Activated T-cell treated with anti-CD3 and anti-CD28 coated beads, Interleukin-2, amount 50 U/mL, for 72 hours (primary cell): ENCODE results near the gene SLC16A8. TPM values are rescaled to one million over a fixed set of nuclear protein-coding genes. Genes with fewer than 3 reads are reported as not detected.

Source experiments
- ATAC-seq, 2 donors: fragments of 150-1000 bp; cut with Tn5 transposase; replicated peaks in 1 of 2; 2 replicates each; pipeline ENCODE4 v1.10.0; 2021; ENCODE audit warnings: moderate library complexity in 2 of 2, mild to moderate bottlenecking in 1 of 2
- DNase-seq, 2 donors: peaks; one replicate each; pipeline ENCODE4 v3.0.0; 2021 to 2022; ENCODE audit warnings: mixed read lengths in 1 of 2
- H3K27ac Mint-ChIP-seq: one replicate; pipeline ENCODE4 v1.8.0; 2022; ENCODE audit warnings: mild to moderate bottlenecking, moderate library complexity, mixed read lengths
- H3K27me3 Mint-ChIP-seq: one replicate; pipeline ENCODE4 v1.8.0; 2022; ENCODE audit warnings: low read depth, mixed read lengths
- H3K36me3 Mint-ChIP-seq, 2 donors: one replicate each; pipeline ENCODE4 v1.8.0; 2022; ENCODE audit warnings: mixed read lengths in 2 of 2, mild to moderate bottlenecking in 1 of 2; ENCODE audit not compliant: insufficient read depth in 2 of 2
- H3K4me1 Mint-ChIP-seq: one replicate; pipeline ENCODE4 v1.8.0; 2022; ENCODE audit warnings: low read depth, mixed read lengths
- H3K4me3 Mint-ChIP-seq, 2 donors: one replicate each; pipeline ENCODE4 v1.8.0; 2022; ENCODE audit warnings: mild to moderate bottlenecking in 2 of 2, mixed read lengths in 2 of 2, moderate library complexity in 2 of 2
- H3K9me3 Mint-ChIP-seq, 2 donors: one replicate each; pipeline ENCODE4 v1.8.0; 2022; ENCODE audit warnings: mixed read lengths in 2 of 2
- total RNA-seq, 2 donors: library from RNA; stranded (reverse); gene quantifications; one replicate each; pipeline ENCODE4 v1.2.3, GENCODE V29; 2022

Gene SLC16A8
- total RNA-seq, 2 donors from 2014 or later, result not detected

DNA sequence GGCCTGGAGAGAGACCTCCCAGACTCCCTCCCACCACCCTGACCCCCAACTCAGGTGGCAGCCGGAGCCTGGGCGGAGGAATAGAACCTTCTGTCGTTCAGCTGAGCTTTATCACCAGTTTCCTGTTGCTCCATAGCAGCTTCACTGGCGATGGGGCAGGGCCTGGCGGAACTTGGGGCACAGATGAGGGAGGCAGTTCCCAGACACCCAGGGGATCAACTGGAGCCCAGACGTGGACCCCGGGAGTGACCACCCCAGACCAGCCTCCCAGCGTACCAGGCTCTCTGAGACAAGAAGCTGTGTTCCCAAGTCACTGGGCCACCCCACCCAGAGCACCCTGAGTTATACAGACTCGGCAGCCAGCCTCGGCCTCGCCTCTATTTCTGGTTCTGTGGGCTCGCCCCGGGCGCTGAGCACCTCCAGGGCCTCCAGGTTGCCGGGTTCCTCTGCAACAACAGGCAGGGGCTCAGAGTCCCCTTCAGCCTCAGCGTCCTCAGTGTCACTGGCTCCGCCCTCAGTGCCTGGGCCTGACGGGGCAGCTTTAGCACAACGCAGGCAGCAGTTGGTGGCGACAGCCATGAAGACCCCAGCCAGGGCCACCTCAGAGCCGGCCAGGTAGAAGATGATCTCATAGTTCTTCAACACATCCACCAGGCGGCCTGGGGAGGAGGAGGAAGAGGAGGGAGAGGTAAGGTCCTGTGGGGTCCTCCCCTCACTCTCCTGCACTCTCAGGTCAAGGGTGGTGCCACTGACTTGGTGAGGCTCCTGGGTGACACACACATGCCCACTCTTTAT lies 5.7 kb downstream of the SLC16A8 start:
- no peak overlapping the region for H3K4me3 Mint-ChIP-seq
- no peaks in the 10 kb centered on the region for H3K4me1 Mint-ChIP-seq
- H3K9me3 Mint-ChIP-seq, result no peaks in the 10 kb centered on the region
- H3K27me3 Mint-ChIP-seq, result peaks cover 9% of the 10 kb centered on the region
- H3K36me3 Mint-ChIP-seq, result no peaks in the 10 kb centered on the region
- ATAC-seq, result no peak
- H3K27ac Mint-ChIP-seq, result no peak overlapping the region
- no peak for DNase-seq

DNA sequence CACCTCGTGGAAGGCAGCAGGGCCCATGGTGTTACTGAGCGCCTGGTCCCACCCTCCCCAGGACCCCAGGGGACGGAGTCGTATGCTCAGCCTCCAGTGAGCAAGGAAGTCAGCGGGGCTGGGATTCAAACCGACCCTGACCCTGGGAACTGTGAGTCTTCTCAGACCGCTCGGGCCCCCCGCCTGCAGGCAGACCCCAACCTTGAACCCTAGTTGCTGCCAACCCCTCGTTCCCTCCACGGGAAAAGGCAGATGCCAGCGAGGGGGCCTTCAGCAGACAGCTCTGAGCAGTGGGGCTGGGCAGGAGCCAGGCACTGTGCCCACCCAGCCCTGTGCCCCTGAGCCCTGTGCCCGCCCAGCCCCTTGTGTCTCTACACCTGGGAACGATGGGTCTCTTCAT lies 6.4 kb downstream of the SLC16A8 start:
- no peak for DNase-seq
- Mint-ChIP-seq H3K27me3 (peaks cover 9% of the 10 kb centered on the region), H3K4me3 (no peak overlapping the region), H3K4me1 (no peaks in the 10 kb centered on the region), H3K36me3 (no peaks in the 10 kb centered on the region), H3K9me3 (no peaks in the 10 kb centered on the region), H3K27ac (no peak overlapping the region)
- ATAC-seq, result no peak

- Mint-ChIP-seq H3K4me3 (no peak overlapping the region), H3K9me3 (no peaks in the 10 kb centered on the region), H3K4me1 (no peaks in the 10 kb centered on the region), H3K27me3 (peaks cover 9% of the 10 kb centered on the region), H3K27ac (no peak overlapping the region), H3K36me3 (no peaks in the 10 kb centered on the region)
- ATAC-seq (no peak), DNase-seq (no peak)
These were observed 6.9 kb downstream of the SLC16A8 start for GRCh38 chr22:38077096-38077495.

GRCh38 chr22:38075961-38076360 lies 8.0 kb downstream of the SLC16A8 start:
- no peaks in the 10 kb centered on the region for H3K4me1 Mint-ChIP-seq
- no peak for ATAC-seq
- DNase-seq, result no peak
- no peaks in the 10 kb centered on the region for H3K36me3 Mint-ChIP-seq
- H3K9me3 Mint-ChIP-seq, result no peaks in the 10 kb centered on the region
- H3K27ac Mint-ChIP-seq, result no peak overlapping the region
- H3K4me3 Mint-ChIP-seq, result no peak overlapping the region
- peaks cover 9% of the 10 kb centered on the region for H3K27me3 Mint-ChIP-seq

DNA sequence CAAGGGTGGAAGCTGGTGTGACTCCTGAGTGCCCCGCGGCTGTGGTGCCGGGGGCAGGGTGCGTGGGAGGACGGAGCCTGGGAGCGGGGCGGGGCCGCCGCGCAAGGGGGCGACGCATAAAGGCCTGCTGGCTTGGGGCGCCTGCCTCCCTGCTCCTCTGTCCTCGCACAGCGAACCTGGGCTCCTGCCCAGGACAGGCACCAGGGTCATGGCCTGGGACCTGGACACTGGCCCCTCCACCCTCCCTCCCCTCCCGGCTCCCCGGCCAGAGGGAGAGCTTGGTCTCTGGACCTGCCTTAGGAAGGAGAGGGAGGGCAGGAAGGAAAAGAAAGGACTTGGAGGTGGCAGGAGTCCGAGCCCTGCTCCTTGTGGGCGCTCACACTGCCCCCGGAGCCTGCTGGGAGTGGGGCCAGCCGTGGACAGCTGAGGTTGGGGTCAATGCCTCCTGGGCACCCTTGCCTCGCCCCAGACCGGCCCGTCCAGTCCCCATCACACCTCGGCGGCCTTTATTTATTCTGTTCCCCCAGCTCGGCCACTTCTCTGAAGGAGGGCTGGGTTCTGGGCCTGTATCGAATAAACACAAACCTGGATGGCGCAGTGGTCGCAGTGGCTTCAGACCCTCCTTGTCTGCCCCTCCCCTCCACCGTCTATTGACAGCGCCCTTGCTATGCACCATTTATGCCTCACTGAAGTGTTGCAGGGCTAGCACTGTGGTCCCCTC lies 8.7 kb downstream of the SLC16A8 start:
- H3K9me3 Mint-ChIP-seq, result no peaks in the 10 kb centered on the region
- no peaks in the 10 kb centered on the region for H3K4me1 Mint-ChIP-seq
- no peaks in the 10 kb centered on the region for H3K36me3 Mint-ChIP-seq
- no peak overlapping the region for H3K27ac Mint-ChIP-seq
- H3K4me3 Mint-ChIP-seq, result no peak overlapping the region
- DNase-seq (no peak), ATAC-seq (no peak)
- H3K27me3 Mint-ChIP-seq, result peaks cover 6% of the 10 kb centered on the region

DNA sequence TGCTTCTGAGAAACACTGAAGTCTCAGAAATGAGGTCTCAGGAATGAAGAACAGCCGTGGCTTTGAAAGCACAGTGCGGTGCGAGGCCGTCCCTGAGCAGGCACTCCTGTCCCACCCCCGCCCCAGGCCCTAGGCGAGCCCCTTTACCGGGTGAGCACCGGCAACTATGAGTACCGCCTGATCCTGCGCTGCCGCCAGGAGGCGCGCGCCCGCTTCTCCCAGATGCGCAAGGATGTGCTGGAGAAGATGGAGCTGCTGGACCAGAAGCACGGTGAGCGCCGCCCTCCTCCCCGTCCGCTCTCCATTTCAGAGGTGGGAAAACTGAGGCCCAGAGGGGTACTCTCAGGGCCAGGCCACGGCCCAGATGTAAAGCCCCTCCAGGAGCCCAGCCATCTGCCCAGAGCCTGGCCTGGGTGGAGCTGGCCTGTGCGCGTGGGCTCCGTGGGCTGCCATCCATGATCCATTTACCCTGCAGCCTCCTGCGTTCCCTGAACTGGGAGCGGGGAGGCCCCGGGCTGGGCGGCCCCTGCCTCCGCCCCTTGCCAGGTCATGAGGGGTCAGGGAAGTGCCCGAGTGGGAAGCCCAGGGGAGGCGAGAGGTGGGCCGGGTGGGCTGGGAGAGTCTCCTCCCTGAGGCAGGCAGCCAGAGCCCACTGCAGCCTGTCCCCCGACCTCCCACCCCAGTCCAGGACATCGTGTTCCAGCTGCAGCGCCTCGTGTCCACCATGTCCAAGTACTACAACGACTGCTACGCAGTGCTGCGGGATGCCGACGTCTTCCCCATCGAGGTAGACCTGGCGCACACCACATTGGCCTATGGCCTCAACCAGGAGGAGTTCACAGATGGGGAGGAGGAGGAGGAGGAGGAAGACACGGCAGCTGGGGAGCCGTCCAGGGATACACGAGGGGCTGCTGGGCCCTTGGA lies 9.5 kb downstream of the SLC16A8 start:
- H3K27me3 Mint-ChIP-seq, result no peaks in the 10 kb centered on the region
- DNase-seq (no peak), ATAC-seq (no peak)
- no peak overlapping the region for H3K27ac Mint-ChIP-seq
- no peak overlapping the region for H3K4me3 Mint-ChIP-seq
- no peaks in the 10 kb centered on the region for H3K4me1 Mint-ChIP-seq
- no peaks in the 10 kb centered on the region for H3K9me3 Mint-ChIP-seq
- H3K36me3 Mint-ChIP-seq, result no peaks in the 10 kb centered on the region

GRCh38 chr22:38073150-38074130 lies 10.5 kb downstream of the SLC16A8 start:
- H3K4me1 Mint-ChIP-seq, result no peaks in the 10 kb centered on the region
- no peaks in the 10 kb centered on the region for H3K9me3 Mint-ChIP-seq
- no peaks in the 10 kb centered on the region for H3K27me3 Mint-ChIP-seq
- H3K36me3 Mint-ChIP-seq, result no peaks in the 10 kb centered on the region
- ATAC-seq (no peak), DNase-seq (no peak)
- H3K4me3 Mint-ChIP-seq, result no peak overlapping the region
- H3K27ac Mint-ChIP-seq, result no peak overlapping the region

DNA sequence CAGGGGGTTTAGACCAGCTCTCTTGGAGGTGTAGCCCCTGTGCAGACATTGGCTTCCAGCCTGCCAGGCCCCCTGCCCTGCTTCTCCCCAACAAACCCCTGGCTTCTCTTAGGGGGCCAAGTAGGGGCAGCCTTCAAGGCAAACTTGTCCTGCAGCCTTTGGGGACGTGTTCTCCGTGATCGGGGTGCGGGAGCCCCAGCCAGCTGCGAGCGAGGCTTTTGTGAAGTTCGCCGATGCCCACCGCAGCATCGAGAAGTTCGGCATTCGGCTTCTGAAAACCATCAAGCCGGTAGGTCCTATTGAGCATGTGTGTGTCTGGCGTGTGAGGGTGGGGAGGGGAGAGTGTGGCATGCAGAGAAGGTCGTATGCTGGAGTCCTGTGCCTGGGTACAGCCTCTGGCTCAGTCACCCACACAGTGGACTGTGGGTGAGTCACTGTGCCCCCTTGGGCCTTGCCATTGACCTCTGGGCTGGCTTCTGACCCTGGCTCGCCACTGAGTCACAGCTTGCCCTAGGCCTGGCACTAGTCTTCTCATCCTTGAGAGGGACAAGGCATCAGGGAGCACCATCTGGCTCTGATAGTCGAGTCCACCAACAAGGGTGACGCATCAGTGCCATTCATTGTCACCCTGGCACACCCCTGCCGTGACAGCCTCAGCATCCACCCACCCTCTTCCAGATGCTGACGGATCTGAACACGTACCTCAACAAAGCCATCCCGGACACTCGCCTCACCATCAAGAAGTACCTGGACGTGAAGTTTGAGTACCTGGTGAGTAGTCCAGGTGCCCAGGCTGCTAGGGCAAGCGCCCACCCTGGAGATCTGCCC lies 11.4 kb downstream of the SLC16A8 start:
- H3K36me3 Mint-ChIP-seq, result no peaks in the 10 kb centered on the region
- no peak overlapping the region for H3K27ac Mint-ChIP-seq
- no peak for DNase-seq
- no peak for ATAC-seq
- H3K4me3 Mint-ChIP-seq, result no peak overlapping the region
- no peaks in the 10 kb centered on the region for H3K27me3 Mint-ChIP-seq
- no peaks in the 10 kb centered on the region for H3K9me3 Mint-ChIP-seq
- no peaks in the 10 kb centered on the region for H3K4me1 Mint-ChIP-seq

DNA sequence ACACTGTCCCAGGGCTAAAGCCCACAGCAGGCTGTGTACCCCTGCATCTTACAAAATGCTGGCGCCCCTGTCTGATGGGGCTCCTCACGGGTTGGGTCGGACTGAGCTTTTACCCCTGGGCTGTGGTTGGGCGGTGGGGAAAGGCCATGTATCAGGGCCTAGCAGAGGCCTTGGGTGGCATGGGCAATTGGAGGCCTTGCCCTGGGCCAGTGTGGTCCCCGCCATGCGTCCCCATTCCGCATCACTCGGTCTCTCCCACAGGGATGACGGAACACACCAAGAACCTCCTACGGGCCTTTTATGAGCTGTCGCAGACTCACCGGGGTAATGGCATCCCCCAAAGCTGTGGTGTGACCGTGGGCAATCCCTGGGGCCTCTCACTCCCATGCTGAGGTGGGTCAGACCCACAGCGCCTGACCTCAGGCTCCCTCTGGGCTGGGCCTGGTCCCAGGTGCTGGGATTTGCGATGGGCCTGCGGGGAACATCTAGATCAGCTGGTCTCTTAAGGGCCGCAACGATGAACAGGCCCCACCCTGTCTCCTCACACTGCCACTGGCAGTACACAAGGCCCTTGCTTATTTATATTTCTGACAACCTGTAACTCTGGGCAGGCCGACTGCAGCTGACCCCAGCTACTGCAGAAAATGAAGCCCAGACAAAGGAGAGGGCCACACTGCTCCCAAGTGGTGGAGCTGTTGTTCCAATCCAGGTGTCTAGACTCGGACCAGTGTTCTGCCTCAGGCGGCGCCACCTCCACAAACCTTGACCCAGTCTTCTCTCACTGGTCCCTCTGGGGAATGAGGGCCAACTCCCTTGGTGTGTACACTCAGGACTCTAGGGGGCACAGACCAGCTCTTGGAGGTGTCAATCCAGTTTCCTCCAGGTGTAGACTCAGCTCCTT lies 12.3 kb downstream of the SLC16A8 start:
- H3K4me1 Mint-ChIP-seq, result no peaks in the 10 kb centered on the region
- no peak for ATAC-seq

GRCh38 chr22:38070250-38070921 lies 13.6 kb downstream of the SLC16A8 start:
- Mint-ChIP-seq H3K4me3 (no peak overlapping the region), H3K27ac (no peak overlapping the region), H3K4me1 (no peaks in the 10 kb centered on the region), H3K27me3 (no peaks in the 10 kb centered on the region), H3K36me3 (peaks cover 0 to 1% of the 10 kb centered on the region in 2 donors), H3K9me3 (no peaks in the 10 kb centered on the region)
- DNase-seq (no peak), ATAC-seq (no peak)

More for the DNA sequence above, 12.3 kb downstream of the SLC16A8 start:
- H3K27me3 Mint-ChIP-seq, result no peaks in the 10 kb centered on the region
- no peaks in the 10 kb centered on the region for H3K36me3 Mint-ChIP-seq
- no peak for DNase-seq
- no peaks in the 10 kb centered on the region for H3K9me3 Mint-ChIP-seq
- no peak overlapping the region for H3K27ac Mint-ChIP-seq
- no peak overlapping the region for H3K4me3 Mint-ChIP-seq
